Measurements from ENCODE around the gene KIF5B.
"Not testable (repeated sequence)": the region's sequence is repeated elsewhere in the genome, so short reads cannot be mapped to it uniquely, and the experiment has no call there.

KIF5B gene

GRCh38 chr10:32004161-32004591, 52.0 kb downstream of the KIF5B start:
- Histone ChIP-seq H3K9ac (ENCODE audit: low read depth, low read length) (no peak overlapping the region), H3K4me1 (ENCODE audit: control insufficient read depth, insufficient read depth, low read length) (no peaks in the 10 kb centered on the region), H3K27me3 (ENCODE audit: control insufficient read depth, insufficient read depth, low read length) (no peaks in the 10 kb centered on the region), H3K4me3 (ENCODE audit: low read length) (no peak overlapping the region), H3K36me3 (ENCODE audit: insufficient read depth, low read length) (peaks cover 29% of the 10 kb centered on the region), H3K9me3 (replicated peaks; ENCODE audit: low read length) (no peaks in the 10 kb centered on the region), H3K4me2 (ENCODE audit: low read length) (no peak overlapping the region)

- no peak overlapping the region for H3K4me2 ChIP-seq (ENCODE audit: low read length)
- peaks cover 18% of the 10 kb centered on the region for H3K36me3 ChIP-seq (ENCODE audit: insufficient read depth, low read length)
- no peak overlapping the region for H3K4me3 ChIP-seq (ENCODE audit: low read length)
- no peaks in the 10 kb centered on the region for H3K4me1 ChIP-seq (ENCODE audit: control insufficient read depth, insufficient read depth, low read length)
- H3K27me3 ChIP-seq (ENCODE audit: control insufficient read depth, insufficient read depth, low read length), result no peaks in the 10 kb centered on the region
- H3K9me3 ChIP-seq (replicated peaks; ENCODE audit: low read length), result no peaks in the 10 kb centered on the region
- no peak overlapping the region for H3K9ac ChIP-seq (ENCODE audit: low read depth, low read length)
These were observed 53.7 kb downstream of the KIF5B start for GRCh38 chr10:32002531-32002930.

GRCh38 chr10:32000937-32001336, 55.3 kb downstream of the KIF5B start:
- no peaks in the 10 kb centered on the region for H3K4me1 ChIP-seq (ENCODE audit: control insufficient read depth, insufficient read depth, low read length)
- no peaks in the 10 kb centered on the region for H3K27me3 ChIP-seq (ENCODE audit: control insufficient read depth, insufficient read depth, low read length)
- H3K4me3 ChIP-seq (ENCODE audit: low read length), result no peak overlapping the region
- no peak overlapping the region for H3K9ac ChIP-seq (ENCODE audit: low read depth, low read length)
- no peaks in the 10 kb centered on the region for H3K9me3 ChIP-seq (replicated peaks; ENCODE audit: low read length)
- H3K4me2 ChIP-seq (ENCODE audit: low read length), result no peak overlapping the region
- peaks cover 11% of the 10 kb centered on the region for H3K36me3 ChIP-seq (ENCODE audit: insufficient read depth, low read length)

GRCh38 chr10:31999836-32000235, 56.4 kb downstream of the KIF5B start:
- H3K9ac ChIP-seq (ENCODE audit: low read depth, low read length), result no peak overlapping the region
- no peaks in the 10 kb centered on the region for H3K4me1 ChIP-seq (ENCODE audit: control insufficient read depth, insufficient read depth, low read length)
- no peaks in the 10 kb centered on the region for H3K27me3 ChIP-seq (ENCODE audit: control insufficient read depth, insufficient read depth, low read length)
- no peaks in the 10 kb centered on the region for H3K9me3 ChIP-seq (replicated peaks; ENCODE audit: low read length)
- no peak overlapping the region for H3K4me3 ChIP-seq (ENCODE audit: low read length)
- H3K4me2 ChIP-seq (ENCODE audit: low read length), result no peak overlapping the region
- peaks cover 2% of the 10 kb centered on the region for H3K36me3 ChIP-seq (ENCODE audit: insufficient read depth, low read length)

GRCh38 chr10:31999070-31999660, 57.1 kb downstream of the KIF5B start:
- no peaks in the 10 kb centered on the region for H3K27me3 ChIP-seq (ENCODE audit: control insufficient read depth, insufficient read depth, low read length)
- no peak overlapping the region for H3K9ac ChIP-seq (ENCODE audit: low read depth, low read length)
- H3K4me3 ChIP-seq (ENCODE audit: low read length), result no peak overlapping the region
- H3K9me3 ChIP-seq (replicated peaks; ENCODE audit: low read length), result no peaks in the 10 kb centered on the region
- H3K36me3 ChIP-seq (ENCODE audit: insufficient read depth, low read length), result no peaks in the 10 kb centered on the region
- no peak overlapping the region for H3K4me2 ChIP-seq (ENCODE audit: low read length)
- H3K4me1 ChIP-seq (ENCODE audit: control insufficient read depth, insufficient read depth, low read length), result no peaks in the 10 kb centered on the region

GRCh38 chr10:31994926-31995325, 61.3 kb downstream of the KIF5B start:
- Histone ChIP-seq H3K4me2 (ENCODE audit: low read length) (no peak overlapping the region), H3K4me3 (ENCODE audit: low read length) (no peak overlapping the region), H3K36me3 (ENCODE audit: insufficient read depth, low read length) (no peaks in the 10 kb centered on the region), H3K9me3 (replicated peaks; ENCODE audit: low read length) (no peaks in the 10 kb centered on the region), H3K4me1 (ENCODE audit: control insufficient read depth, insufficient read depth, low read length) (no peaks in the 10 kb centered on the region), H3K9ac (ENCODE audit: low read depth, low read length) (no peak overlapping the region), H3K27me3 (ENCODE audit: control insufficient read depth, insufficient read depth, low read length) (no peaks in the 10 kb centered on the region)

- no peak overlapping the region for H3K9ac ChIP-seq (ENCODE audit: low read depth, low read length)
- H3K4me3 ChIP-seq (ENCODE audit: low read length), result no peak overlapping the region
- H3K27me3 ChIP-seq (ENCODE audit: control insufficient read depth, insufficient read depth, low read length), result no peaks in the 10 kb centered on the region
- H3K9me3 ChIP-seq (replicated peaks; ENCODE audit: low read length), result no peaks in the 10 kb centered on the region
- no peak overlapping the region for H3K4me2 ChIP-seq (ENCODE audit: low read length)
- H3K4me1 ChIP-seq (ENCODE audit: control insufficient read depth, insufficient read depth, low read length), result no peaks in the 10 kb centered on the region
- H3K36me3 ChIP-seq (ENCODE audit: insufficient read depth, low read length), result no peaks in the 10 kb centered on the region
These were observed 65.3 kb downstream of the KIF5B start for GRCh38 chr10:31990937-31991336.

- H3K4me1 ChIP-seq (ENCODE audit: control insufficient read depth, insufficient read depth, low read length); H3K36me3 ChIP-seq (ENCODE audit: insufficient read depth, low read length); H3K4me2 ChIP-seq (ENCODE audit: low read length); H3K9me3 ChIP-seq (replicated peaks; ENCODE audit: low read length); H3K4me3 ChIP-seq (ENCODE audit: low read length); H3K9ac ChIP-seq (ENCODE audit: low read depth, low read length); H3K27me3 ChIP-seq (ENCODE audit: control insufficient read depth, insufficient read depth, low read length): not testable (repeated sequence)
These were observed 68.4 kb downstream of the KIF5B start for GRCh38 chr10:31987786-31988185.

- Histone ChIP-seq H3K4me2 (ENCODE audit: low read length) (no peak overlapping the region), H3K36me3 (ENCODE audit: insufficient read depth, low read length) (no peaks in the 10 kb centered on the region), H3K4me1 (ENCODE audit: control insufficient read depth, insufficient read depth, low read length) (no peaks in the 10 kb centered on the region), H3K9me3 (replicated peaks; ENCODE audit: low read length) (no peaks in the 10 kb centered on the region), H3K27me3 (ENCODE audit: control insufficient read depth, insufficient read depth, low read length) (no peaks in the 10 kb centered on the region), H3K9ac (ENCODE audit: low read depth, low read length) (no peak overlapping the region), H3K4me3 (ENCODE audit: low read length) (no peak overlapping the region)
These were observed 74.1 kb downstream of the KIF5B start for GRCh38 chr10:31982111-31982510.

GRCh38 chr10:31980471-31980870, 75.8 kb downstream of the KIF5B start:
- Histone ChIP-seq H3K9ac (ENCODE audit: low read depth, low read length) (no peak overlapping the region), H3K4me2 (ENCODE audit: low read length) (no peak overlapping the region)

GRCh38 chr10:31979071-31979470, 77.2 kb downstream of the KIF5B start:
- not testable (repeated sequence) for H3K4me3 ChIP-seq (ENCODE audit: low read length); H3K9ac ChIP-seq (ENCODE audit: low read depth, low read length); H3K4me1 ChIP-seq (ENCODE audit: control insufficient read depth, insufficient read depth, low read length); H3K36me3 ChIP-seq (ENCODE audit: insufficient read depth, low read length); H3K4me2 ChIP-seq (ENCODE audit: low read length); H3K27me3 ChIP-seq (ENCODE audit: control insufficient read depth, insufficient read depth, low read length); H3K9me3 ChIP-seq (replicated peaks; ENCODE audit: low read length)

More at GRCh38 chr10:31980471-31980870, 75.8 kb downstream of the KIF5B start:
- H3K9me3 ChIP-seq (replicated peaks; ENCODE audit: low read length), result no peaks in the 10 kb centered on the region
- H3K4me3 ChIP-seq (ENCODE audit: low read length), result no peak overlapping the region
- H3K27me3 ChIP-seq (ENCODE audit: control insufficient read depth, insufficient read depth, low read length), result no peaks in the 10 kb centered on the region
- H3K36me3 ChIP-seq (ENCODE audit: insufficient read depth, low read length), result no peaks in the 10 kb centered on the region
- no peaks in the 10 kb centered on the region for H3K4me1 ChIP-seq (ENCODE audit: control insufficient read depth, insufficient read depth, low read length)

- Histone ChIP-seq H3K4me2 (ENCODE audit: low read length) (no peak overlapping the region), H3K9ac (ENCODE audit: low read depth, low read length) (no peak overlapping the region), H3K4me1 (ENCODE audit: control insufficient read depth, insufficient read depth, low read length) (peaks cover 9% of the 10 kb centered on the region), H3K4me3 (ENCODE audit: low read length) (no peak overlapping the region), H3K36me3 (ENCODE audit: insufficient read depth, low read length) (no peaks in the 10 kb centered on the region), H3K27me3 (ENCODE audit: control insufficient read depth, insufficient read depth, low read length) (no peaks in the 10 kb centered on the region), H3K9me3 (replicated peaks; ENCODE audit: low read length) (no peaks in the 10 kb centered on the region)
These were observed 78.1 kb downstream of the KIF5B start for GRCh38 chr10:31978156-31978483.

Data from skeletal muscle satellite cell (primary cell).